HG02623 (cell line): ENCODE measurements around the gene ZNF320.
"Not testable (repeated sequence)": the region's sequence is repeated elsewhere in the genome, so short reads cannot be mapped to it uniquely, and the experiment has no call there.

Experiments
- ATAC-seq: cut with Tn5 transposase; IDR thresholded peaks from one replicate; pipeline ENCODE4 v1.9.1; 2021; ENCODE audit warnings: moderate library complexity; ENCODE audit not compliant: unreplicated experiment

Gene ZNF320

GRCh38 chr19:52922841-52923777 lies 25.7 kb upstream of the ZNF320 start, which contains the start of gene ZNF888:
ZNF888 (minus strand) TSS chr19:52923428; CDS start chr19:52917873, 5,555 bp downstream.
- ATAC-seq, result peak; percentile 74

- no peak for ATAC-seq
These were observed 20.1 kb upstream of the ZNF320 start for GRCh38 chr19:52917531-52917930.

GRCh38 chr19:52910648-52911047 lies 13.2 kb upstream of the ZNF320 start:
- no peak for ATAC-seq

- ATAC-seq, result not testable (repeated sequence)
These were observed 6.8 kb upstream of the ZNF320 start for GRCh38 chr19:52904052-52904780.

GRCh38 chr19:52901842-52902241 lies 4.4 kb upstream of the ZNF320 start:
- ATAC-seq, result no peak

GRCh38 chr19:52898596-52898995 lies 1.2 kb upstream of the ZNF320 start:
- ATAC-seq, result not testable (repeated sequence)

- ATAC-seq, result no peak
These were observed 666 bp upstream of the ZNF320 start for GRCh38 chr19:52898101-52898500.

- ATAC-seq, result no peak
These were observed 851 bp downstream of the ZNF320 start for GRCh38 chr19:52896431-52897137.

GRCh38 chr19:52891336-52891735 lies 6.1 kb downstream of the ZNF320 start:
- ATAC-seq, result no peak

GRCh38 chr19:52889931-52890330 lies 7.5 kb downstream of the ZNF320 start:
- no peak for ATAC-seq

GRCh38 chr19:52889076-52889475 lies 8.4 kb downstream of the ZNF320 start:
- no peak for ATAC-seq

- ATAC-seq, result no peak
These were observed 16.5 kb downstream of the ZNF320 start for GRCh38 chr19:52880895-52881389.

GRCh38 chr19:52872996-52873395 lies 24.4 kb downstream of the ZNF320 start:
- ATAC-seq, result not testable (repeated sequence)

- no peak for ATAC-seq
These were observed 26.0 kb downstream of the ZNF320 start for GRCh38 chr19:52871466-52871865.

GRCh38 chr19:52868031-52868430 lies 29.4 kb downstream of the ZNF320 start:
- not testable (repeated sequence) for ATAC-seq

GRCh38 chr19:52857378-52858191 lies 39.9 kb downstream of the ZNF320 start, which contains the start of gene ZNF468:
ZNF468 (minus strand) TSS chr19:52857619; CDS start chr19:52854272, 3,347 bp downstream.
- ATAC-seq, result peak; percentile 95

- ATAC-seq, result peak; percentile 8
These were observed 40.7 kb downstream of the ZNF320 start for GRCh38 chr19:52856540-52857377.
